H9 (cell line): ENCODE measurements around the gene NFAM1. TPM values are rescaled to one million over a fixed set of nuclear protein-coding genes. Genes with fewer than 3 reads are reported as not detected.

ENCODE experiments used
- DNase-seq: peaks from one replicate; pipeline ENCODE4 v3.0.0-alpha.2; 2017
- H2AFZ ChIP-seq: one replicate; pipeline ENCODE4 v1.6.1; 2013; ENCODE audit warnings: mild to moderate bottlenecking, low read length, control low read depth, moderate library complexity
- H2AK5ac ChIP-seq: 2 replicates; pipeline ENCODE4 v1.6.1; 2013; ENCODE audit warnings: low read length, control low read depth, mixed read lengths; ENCODE audit not compliant: insufficient read length
- H2BK120ac ChIP-seq: one replicate; pipeline ENCODE4 v1.6.1; 2013; ENCODE audit warnings: low read depth, mild to moderate bottlenecking, low read length, control low read depth, inconsistent platforms; ENCODE audit not compliant: poor library complexity, severe bottlenecking
- H2BK12ac ChIP-seq: 2 replicates; pipeline ENCODE4 v1.6.1; 2013; ENCODE audit warnings: low read length, control low read depth, mixed read lengths, low read depth; ENCODE audit not compliant: insufficient read length
- H2BK15ac ChIP-seq: 2 replicates; pipeline ENCODE4 v1.6.1; 2013; ENCODE audit warnings: low read depth, low read length, control low read depth
- H2BK20ac ChIP-seq: one replicate; pipeline ENCODE4 v1.6.1; 2013; ENCODE audit warnings: low read depth, mild to moderate bottlenecking, low read length, control low read depth, inconsistent platforms; ENCODE audit not compliant: poor library complexity, severe bottlenecking
- H2BK5ac ChIP-seq: 2 replicates; pipeline ENCODE4 v1.6.1; 2013; ENCODE audit warnings: low read length, control low read depth, mixed read lengths; ENCODE audit not compliant: insufficient read length
- H3K14ac ChIP-seq: 2 replicates; pipeline ENCODE4 v1.6.1; 2013; ENCODE audit warnings: low read length, control low read depth; ENCODE audit not compliant: insufficient read depth
- H3K18ac ChIP-seq: 2 replicates; pipeline ENCODE4 v1.6.1; 2013; ENCODE audit warnings: low read depth, mild to moderate bottlenecking, mixed read lengths, low read length, control low read depth; ENCODE audit not compliant: insufficient read length
- H3K23ac ChIP-seq: 2 replicates; pipeline ENCODE4 v1.6.1; 2013; ENCODE audit warnings: low read length, control low read depth, mixed read lengths, low read depth; ENCODE audit not compliant: insufficient read length
- H3K23me2 ChIP-seq: 2 replicates; pipeline ENCODE4 v1.6.1; 2013; ENCODE audit warnings: low read depth, mild to moderate bottlenecking, mixed read lengths, low read length, control low read depth; ENCODE audit not compliant: insufficient read length, poor library complexity, severe bottlenecking
- H3K27ac ChIP-seq: 2 replicates; pipeline ENCODE4 v1.5.1; 2013; ENCODE audit warnings: low read length, control low read depth, mixed read lengths, low read depth; ENCODE audit not compliant: insufficient read length
- H3K27me3 ChIP-seq: 2 replicates; pipeline ENCODE4 v1.6.1; 2013; ENCODE audit warnings: low read length, control low read depth, inconsistent platforms; ENCODE audit not compliant: insufficient read depth
- H3K4ac ChIP-seq: 2 replicates; pipeline ENCODE4 v1.6.1; 2013; ENCODE audit warnings: low read depth, mild to moderate bottlenecking, control low read depth, inconsistent platforms, low read length, moderate library complexity
- H3K4me1 ChIP-seq: 2 replicates; pipeline ENCODE4 v1.6.1; 2013; ENCODE audit warnings: low read length, control low read depth, inconsistent platforms; ENCODE audit not compliant: insufficient read depth
- H3K4me2 ChIP-seq: 2 replicates; pipeline ENCODE4 v1.6.1; 2013; ENCODE audit warnings: low read length, control low read depth, mixed read lengths; ENCODE audit not compliant: insufficient read length, insufficient read depth
- H3K56ac ChIP-seq: 2 replicates; pipeline ENCODE4 v1.6.1; 2013; ENCODE audit warnings: low read depth, mild to moderate bottlenecking, mixed read lengths, low read length, control low read depth; ENCODE audit not compliant: insufficient read length
- H3K79me1 ChIP-seq: 2 replicates; pipeline ENCODE4 v1.6.1; 2013; ENCODE audit warnings: low read depth, mild to moderate bottlenecking, moderate library complexity, low read length, control low read depth, inconsistent platforms; ENCODE audit not compliant: insufficient read depth, poor library complexity, severe bottlenecking
- H3K79me2 ChIP-seq: 2 replicates; pipeline ENCODE4 v1.6.1; 2013; ENCODE audit warnings: low read length, control low read depth, inconsistent platforms; ENCODE audit not compliant: insufficient read depth
- H3K9ac ChIP-seq: 2 replicates; pipeline ENCODE4 v1.6.1; 2013; ENCODE audit warnings: low read length, control low read depth, mixed read lengths; ENCODE audit not compliant: insufficient read length; ENCODE audit errors: extremely low read depth
- H3K9me3 ChIP-seq: one replicate; pipeline ENCODE4 v1.6.1; 2013; ENCODE audit warnings: low read depth, low read length, inconsistent platforms; ENCODE audit not compliant: control insufficient read depth
- H3T11ph ChIP-seq: one replicate; pipeline ENCODE4 v1.6.1; 2013; ENCODE audit warnings: mild to moderate bottlenecking, low read length, control low read depth, inconsistent platforms
- H4K20me1 ChIP-seq: one replicate; pipeline ENCODE4 v1.6.1; 2013; ENCODE audit not compliant: control insufficient read depth, insufficient read length, insufficient read depth
- H4K5ac ChIP-seq: 2 replicates; pipeline ENCODE4 v1.6.1; 2013; ENCODE audit warnings: low read depth, mild to moderate bottlenecking, mixed read lengths, low read length, control low read depth; ENCODE audit not compliant: insufficient read length
- H4K8ac ChIP-seq: replicated peaks from 2 replicates; pipeline ENCODE4 v1.6.1; 2013; ENCODE audit warnings: low read length, control low read depth, mixed read lengths, low read depth; ENCODE audit not compliant: insufficient read length
- H4K91ac ChIP-seq: 2 replicates; pipeline ENCODE4 v1.6.1; 2013; ENCODE audit warnings: low read depth, mild to moderate bottlenecking, moderate library complexity, mixed read lengths, low read length, control low read depth; ENCODE audit not compliant: insufficient read length
- H3K27ac Mint-ChIP-seq, 3 experiments: 2 replicates in 2 of 3; 3 replicates in 1 of 3; pipeline ENCODE4 v1.8.0; 2020 to 2021; ENCODE audit warnings: mixed read lengths in 3 of 3, mild to moderate bottlenecking in 1 of 3, moderate library complexity in 1 of 3
- H3K27me3 Mint-ChIP-seq: 2 replicates; pipeline ENCODE4 v1.8.0; 2021; ENCODE audit warnings: low read depth, mild to moderate bottlenecking, moderate library complexity, mixed read lengths
- H3K36me3 Mint-ChIP-seq, 3 experiments: 2 replicates in 2 of 3; 3 replicates in 1 of 3; pipeline ENCODE4 v1.8.0; 2020 to 2021; ENCODE audit warnings: low read depth in 3 of 3, mixed read lengths in 3 of 3; ENCODE audit not compliant: insufficient read depth in 1 of 3
- H3K4me1 Mint-ChIP-seq, 2 experiments: 2 replicates each; pipeline ENCODE4 v1.8.0; 2020; ENCODE audit warnings: mixed read lengths in 2 of 2
- H3K4me3 Mint-ChIP-seq, 2 experiments: 2 replicates in 1 of 2; 3 replicates in 1 of 2; pipeline ENCODE4 v1.8.0; 2020 to 2021; ENCODE audit warnings: mild to moderate bottlenecking in 2 of 2, mixed read lengths in 2 of 2, moderate library complexity in 1 of 2
- H3K9me3 Mint-ChIP-seq, 2 experiments: 2 replicates in 1 of 2; 3 replicates in 1 of 2; pipeline ENCODE4 v1.8.0; 2020; ENCODE audit warnings: mild to moderate bottlenecking in 2 of 2, mixed read lengths in 2 of 2, moderate library complexity in 1 of 2
- CTCF ChIP-seq: fragments of 200-600 bp; sonication (generic); conservative IDR thresholded peaks from 3 replicates; pipeline ENCODE4 v1.8.0; 2021; ENCODE audit warnings: antibody characterized with exemption, mild to moderate bottlenecking
- WGBS: extraction: QIAGEN DNeasy Blood & Tissue Kit; methylation state at CpG from one replicate; pipeline ENCODE4 v1.1.7; 2013; ENCODE audit warnings: missing lambda C conversion rate, low lambda C conversion rate, mixed read lengths; ENCODE audit not compliant: insufficient read length; ENCODE audit errors: extremely low coverage; 5-methylcytosine and 5-hydroxymethylcytosine counted together
- total RNA-seq: library from RNA; stranded (reverse); gene quantifications from 2 replicates; pipeline ENCODE4 v1.2.1, GENCODE V29; 2021

NFAM1 gene
- total RNA-seq, 1 experiment from 2014 or later, result 0.68 TPM

GRCh38 chr22:42345458-42345857 lies 86.7 kb downstream of the NFAM1 start:
- Histone ChIP-seq H3K23me2 (peaks cover 6% of the 10 kb centered on the region), H4K20me1 (no peaks in the 10 kb centered on the region), H3K27ac (no peak overlapping the region), H3K23ac (no peak overlapping the region), H3K18ac (no peak overlapping the region), H3K4ac (no peak overlapping the region), H3K9me3 (no peaks in the 10 kb centered on the region), H4K91ac (no peak overlapping the region), H2BK12ac (no peak overlapping the region), H3K14ac (no peak overlapping the region; the same call in 1 of the 2 replicates), H4K8ac (no peak overlapping the region), H3K27me3 (no peaks in the 10 kb centered on the region), H2AK5ac (no peak overlapping the region), H2BK15ac (no peak overlapping the region), H3K4me1 (no peaks in the 10 kb centered on the region), H3T11ph (no peak overlapping the region), H3K79me1 (no peaks in the 10 kb centered on the region), H2BK120ac (no peak overlapping the region), H3K9ac (no peak overlapping the region), H4K5ac (no peak overlapping the region), H2BK20ac (no peak overlapping the region), H3K4me2 (no peak overlapping the region), H3K79me2 (no peaks in the 10 kb centered on the region), H2AFZ (no peak overlapping the region), H2BK5ac (no peak overlapping the region), H3K56ac (no peak overlapping the region)
- Mint-ChIP-seq H3K4me3 (no peak overlapping the region; a peak in 1 of 5 replicates), H3K9me3 (peaks cover 0 to 1% of the 10 kb centered on the region in 2 experiments; a peak in 2 of 5 replicates), H3K27ac (no peak overlapping the region), H3K36me3 (no peaks in the 10 kb centered on the region), H3K27me3 (peaks cover 27% of the 10 kb centered on the region), H3K4me1 (peaks cover 21 to 33% of the 10 kb centered on the region in 2 experiments)
- no CpG with 5 or more reads among the region's 4 CpGs for WGBS
- no peak for DNase-seq
- TF ChIP-seq CTCF, result no peak
